Renal cortex interstitium (tissue), 3 donors: ENCODE results near the gene TSPEAR. TPM values are rescaled to one million over a fixed set of nuclear protein-coding genes. Genes with fewer than 3 reads are reported as not detected.

Experiments used
- polyA plus RNA-seq, 3 donors: library from polyadenylated mRNA; unstranded; fragments of 120-200 nt; gene quantifications; one replicate each; pipeline ENCODE4 v1.2.1, GENCODE V29; 2013; ENCODE audit not compliant: insufficient read length in 3 of 3

Gene TSPEAR
- polyA plus RNA-seq, 3 donors = 0.82 to 1.5 (median 0.89) TPM

Other genes starting within 250 kb of the TSPEAR start
- gene KRTAP10-1, start 171.4 kb downstream of the TSPEAR start, polyA plus RNA-seq = not detected
- gene KRTAP10-2, start 160.1 kb downstream of the TSPEAR start, polyA plus RNA-seq = not detected
- not detected for gene KRTAP10-3, start 152.8 kb downstream of the TSPEAR start, polyA plus RNA-seq
- gene KRTAP10-4, start 137.8 kb downstream of the TSPEAR start, polyA plus RNA-seq = not detected
- not detected for gene KRTAP10-5, start 131.0 kb downstream of the TSPEAR start, polyA plus RNA-seq
- gene KRTAP10-6, start 119.1 kb downstream of the TSPEAR start, polyA plus RNA-seq = not detected
- not detected for gene KRTAP10-7, start 111.0 kb downstream of the TSPEAR start, polyA plus RNA-seq
- gene KRTAP10-8, start 99.5 kb downstream of the TSPEAR start, polyA plus RNA-seq = not detected
- gene KRTAP10-9, start 84.5 kb downstream of the TSPEAR start, polyA plus RNA-seq = not detected
- gene KRTAP10-10, start 74.2 kb downstream of the TSPEAR start, polyA plus RNA-seq = not detected
- not detected for gene KRTAP10-11, start 65.2 kb downstream of the TSPEAR start, polyA plus RNA-seq
- not detected for gene KRTAP12-4, start 56.9 kb downstream of the TSPEAR start, polyA plus RNA-seq
- gene KRTAP12-3, start 53.6 kb downstream of the TSPEAR start, polyA plus RNA-seq = not detected
- gene KRTAP12-2, start 44.6 kb downstream of the TSPEAR start, polyA plus RNA-seq = not detected
- not detected for gene KRTAP12-1, start 29.4 kb downstream of the TSPEAR start, polyA plus RNA-seq
- gene KRTAP10-12, start 14.4 kb downstream of the TSPEAR start, polyA plus RNA-seq = not detected
- gene UBE2G2, start 90.2 kb upstream of the TSPEAR start, polyA plus RNA-seq = 100 to 1,000 TPM in 1 of 3 donors, 10 to 100 TPM in 2; 82.1 to 132 (median 83.4) TPM
- gene SUMO3, start 106.5 kb upstream of the TSPEAR start, polyA plus RNA-seq = 100 to 1,000 TPM in 2 of 3 donors, 10 to 100 TPM in 1; 93.3 to 123 (median 115) TPM
- gene PTTG1IP, start 162.1 kb upstream of the TSPEAR start, polyA plus RNA-seq = 100 to 1,000 TPM; 260 to 299 (median 281) TPM
- gene ITGB2, start 209.3 kb upstream of the TSPEAR start, polyA plus RNA-seq = 10 to 100 TPM in 2 of 3 donors, 1 to 10 TPM in 1; 8.8 to 13.0 (median 10.5) TPM
- gene SLX9, start 228.5 kb upstream of the TSPEAR start, polyA plus RNA-seq = 10 to 100 TPM; 12.6 to 23.3 (median 19.8) TPM